HG02973 (cell line): ENCODE measurements around the gene SRRM3.
A peak's percentile ranks its signal among the peaks of the same experiment; 100 is the strongest.
"Not testable (repeated sequence)": the region's sequence is repeated elsewhere in the genome, so short reads cannot be mapped to it uniquely, and the experiment has no call there.

Experiments used
- ATAC-seq: cut with Tn5 transposase; IDR thresholded peaks from one replicate; pipeline ENCODE4 v1.9.1; 2021; ENCODE audit warnings: moderate library complexity; ENCODE audit not compliant: unreplicated experiment

SRRM3 gene

GRCh38 chr7:76310102-76310957 lies 108.6 kb downstream of the SRRM3 start:
- no peak for ATAC-seq

GRCh38 chr7:76311838-76312237 lies 110.1 kb downstream of the SRRM3 start:
- not testable (repeated sequence) for ATAC-seq

- ATAC-seq, result peak; percentile 38
Measured at GRCh38 chr7:76314042-76314721, 112.5 kb downstream of the SRRM3 start.

GRCh38 chr7:76314740-76315139 lies 113.0 kb downstream of the SRRM3 start:
- ATAC-seq, result not testable (repeated sequence)

GRCh38 chr7:76315364-76315763 lies 113.7 kb downstream of the SRRM3 start:
- no peak for ATAC-seq

- ATAC-seq, result no peak
Measured at GRCh38 chr7:76316984-76317781, 115.5 kb downstream of the SRRM3 start.

- peak; percentile 87 for ATAC-seq
Measured at GRCh38 chr7:76317782-76318487, 116.2 kb downstream of the SRRM3 start.

- ATAC-seq, result peak; percentile 45
Measured at GRCh38 chr7:76318488-76319353, 117.0 kb downstream of the SRRM3 start.

GRCh38 chr7:76325092-76325491 lies 123.4 kb downstream of the SRRM3 start:
- no peak for ATAC-seq

GRCh38 chr7:76325811-76326210 lies 124.1 kb downstream of the SRRM3 start:
- ATAC-seq, result no peak

GRCh38 chr7:76326646-76327233 lies 125.0 kb downstream of the SRRM3 start:
- ATAC-seq, result no peak

- no peak for ATAC-seq
Measured at GRCh38 chr7:76327610-76328009, 125.9 kb downstream of the SRRM3 start.

GRCh38 chr7:76328389-76328788 lies 126.7 kb downstream of the SRRM3 start:
- ATAC-seq, result no peak

- ATAC-seq, result no peak
Measured at GRCh38 chr7:76329479-76329878, 127.8 kb downstream of the SRRM3 start.

- ATAC-seq, result no peak
Measured at GRCh38 chr7:76330261-76330660, 128.6 kb downstream of the SRRM3 start.

- ATAC-seq, result no peak
Measured at GRCh38 chr7:76330673-76331072, 129.0 kb downstream of the SRRM3 start.

- no peak for ATAC-seq
Measured at GRCh38 chr7:76332078-76332477, 130.4 kb downstream of the SRRM3 start.

GRCh38 chr7:76333511-76334101 lies 131.9 kb downstream of the SRRM3 start:
- no peak for ATAC-seq

- no peak for ATAC-seq
Measured at GRCh38 chr7:76334320-76334967, 132.7 kb downstream of the SRRM3 start.
